Tongue (tissue), 2 donors: Measurements from ENCODE around the gene GON4L. TPM values are rescaled to one million over a fixed set of nuclear protein-coding genes. Genes with fewer than 3 reads are reported as not detected.

Source experiments
- small RNA-seq: library from RNA; depleted of rRNA; stranded (forward); fragments of <200 nt; gene quantifications from one replicate; pipeline ENCODE3, GENCODE V24; 2014; ENCODE audit warnings: low replicate concordance
- total RNA-seq: library from RNA; depleted of rRNA; stranded (reverse); fragments of >200 nt; gene quantifications from one replicate; pipeline ENCODE4 v1.2.3, GENCODE V29; 2014

The GON4L gene
- total RNA-seq, 1 donor from 2014 or later = 41.3 TPM

Small RNAs within 50 kb of the gene (small RNA-seq; reads per million reads assigned to genes)
- not detected for gene RF00015

Other genes starting within 250 kb of the GON4L start
- 42.3 TPM for gene MSTO1, start 247.0 kb downstream of the GON4L start, total RNA-seq
- 168 TPM for gene YY1AP1, start 168.4 kb downstream of the GON4L start, total RNA-seq
- 78.6 TPM for gene DAP3, start 168.1 kb downstream of the GON4L start, total RNA-seq
- 26.2 TPM for gene SYT11, start 2.4 kb upstream of the GON4L start, total RNA-seq
- 32.6 TPM for gene RIT1, start 54.1 kb upstream of the GON4L start, total RNA-seq
- 52.4 TPM for gene KHDC4, start 77.2 kb upstream of the GON4L start, total RNA-seq
- gene RXFP4, start 84.4 kb upstream of the GON4L start, total RNA-seq = not detected
- 115 TPM for gene ARHGEF2, start 121.3 kb upstream of the GON4L start, total RNA-seq
- gene SSR2, start 163.7 kb upstream of the GON4L start, total RNA-seq = 282 TPM
- 29.1 TPM for gene UBQLN4, start 196.6 kb upstream of the GON4L start, total RNA-seq
- gene LAMTOR2, start 197.6 kb upstream of the GON4L start, total RNA-seq = 31.8 TPM
- 13.3 TPM for gene RAB25, start 203.9 kb upstream of the GON4L start, total RNA-seq
- 4.0 TPM for gene MEX3A, start 225.3 kb upstream of the GON4L start, total RNA-seq